Keratinocyte (primary cell): ENCODE measurements around the gene C4B.

Experiments used
- CTCF ChIP-seq, 3 experiments: IDR thresholded peaks in 1 of 3; conservative IDR thresholded peaks in 1 of 3; optimal IDR thresholded peaks in 1 of 3; 2 replicates in 2 of 3; 3 replicates in 1 of 3; pipeline versions ENCODE3 to v1.5.1; 2011; ENCODE audit warnings: low read length in 3 of 3, mild to moderate bottlenecking in 3 of 3, moderate library complexity in 2 of 3, control low read depth in 1 of 3, inconsistent platforms in 1 of 3; ENCODE audit not compliant: insufficient read depth in 2 of 3; ENCODE audit errors: extremely low read depth in 1 of 3
- EZH2 ChIP-seq: IDR thresholded peaks from one replicate; pipeline ENCODE4 v1.6.1; 2012; ENCODE audit warnings: inconsistent platforms, mild to moderate bottlenecking, low read length, moderate library complexity

GRCh38 chr6:32076321-32076809 is 61.8 kb downstream of the C4B start:
- TF ChIP-seq CTCF (optimal IDR thresholded peaks at IDR 0.05 in 1 of 3, IDR thresholded peaks at IDR 0.05 in 1 of 3, conservative IDR thresholded peaks at IDR 0.05 in 1 of 3; ENCODE audit: extremely low read depth in 1 of 3, insufficient read depth in 2 of 3, low read length in 3 of 3) (no peak), EZH2 (no peak)
